Liver (tissue), 3 donors: ENCODE data around the gene KIRREL3.

Experiments used
- JUND ChIP-seq, 2 donors: IDR thresholded peaks; 2 replicates each; pipeline ENCODE4 v1.6.1; 2016; ENCODE audit warnings: antibody characterized with exemption in 2 of 2
- RXRA ChIP-seq, 2 donors: IDR thresholded peaks; 2 replicates each; pipeline ENCODE4 v1.6.1; 2017 to 2018; ENCODE audit warnings: antibody characterized with exemption in 2 of 2, mild to moderate bottlenecking in 1 of 2
- SP1 ChIP-seq: IDR thresholded peaks from 2 replicates; pipeline ENCODE4 v1.6.1; 2018; ENCODE audit warnings: antibody characterized with exemption, mild to moderate bottlenecking
- TF ChIP-seq, protein P1 (sequence below): fragments of 150-350 bp; IDR thresholded peaks from 2 replicates; pipeline ENCODE4 v1.5.1; 2017; ENCODE audit warnings: improper control_type of control experiment, low read depth, low read length; ENCODE audit not compliant: missing input control
- TF ChIP-seq, protein P2 (sequence below): IDR thresholded peaks from 2 replicates; pipeline ENCODE4 v1.6.1; 2016; ENCODE audit warnings: antibody characterized with exemption
- donor health status: healthy.
- donor health status: healthy.

DNA sequence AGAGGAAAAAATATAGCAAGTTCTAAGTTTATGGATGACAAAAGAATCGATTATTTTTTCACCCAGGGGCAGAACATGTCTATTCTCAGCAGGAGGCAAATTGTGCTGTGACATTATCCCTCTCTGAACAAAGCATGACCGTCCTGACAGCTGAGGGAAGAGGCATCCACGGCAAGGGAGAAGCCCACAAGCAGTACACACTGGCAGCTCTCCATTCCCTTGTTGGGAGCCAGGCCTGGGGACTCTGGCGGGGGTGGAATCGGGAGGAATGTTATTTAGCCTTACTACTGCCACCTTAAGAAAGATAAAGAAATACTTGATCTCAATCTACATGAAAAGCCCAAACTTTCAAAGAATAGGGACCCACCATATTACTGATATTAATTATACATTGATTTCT is 3.4 kb downstream of the KIRREL3 start:
- TF ChIP-seq, protein P1, sequence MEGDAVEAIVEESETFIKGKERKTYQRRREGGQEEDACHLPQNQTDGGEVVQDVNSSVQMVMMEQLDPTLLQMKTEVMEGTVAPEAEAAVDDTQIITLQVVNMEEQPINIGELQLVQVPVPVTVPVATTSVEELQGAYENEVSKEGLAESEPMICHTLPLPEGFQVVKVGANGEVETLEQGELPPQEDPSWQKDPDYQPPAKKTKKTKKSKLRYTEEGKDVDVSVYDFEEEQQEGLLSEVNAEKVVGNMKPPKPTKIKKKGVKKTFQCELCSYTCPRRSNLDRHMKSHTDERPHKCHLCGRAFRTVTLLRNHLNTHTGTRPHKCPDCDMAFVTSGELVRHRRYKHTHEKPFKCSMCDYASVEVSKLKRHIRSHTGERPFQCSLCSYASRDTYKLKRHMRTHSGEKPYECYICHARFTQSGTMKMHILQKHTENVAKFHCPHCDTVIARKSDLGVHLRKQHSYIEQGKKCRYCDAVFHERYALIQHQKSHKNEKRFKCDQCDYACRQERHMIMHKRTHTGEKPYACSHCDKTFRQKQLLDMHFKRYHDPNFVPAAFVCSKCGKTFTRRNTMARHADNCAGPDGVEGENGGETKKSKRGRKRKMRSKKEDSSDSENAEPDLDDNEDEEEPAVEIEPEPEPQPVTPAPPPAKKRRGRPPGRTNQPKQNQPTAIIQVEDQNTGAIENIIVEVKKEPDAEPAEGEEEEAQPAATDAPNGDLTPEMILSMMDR = no peak
- TF ChIP-seq, protein P2, sequence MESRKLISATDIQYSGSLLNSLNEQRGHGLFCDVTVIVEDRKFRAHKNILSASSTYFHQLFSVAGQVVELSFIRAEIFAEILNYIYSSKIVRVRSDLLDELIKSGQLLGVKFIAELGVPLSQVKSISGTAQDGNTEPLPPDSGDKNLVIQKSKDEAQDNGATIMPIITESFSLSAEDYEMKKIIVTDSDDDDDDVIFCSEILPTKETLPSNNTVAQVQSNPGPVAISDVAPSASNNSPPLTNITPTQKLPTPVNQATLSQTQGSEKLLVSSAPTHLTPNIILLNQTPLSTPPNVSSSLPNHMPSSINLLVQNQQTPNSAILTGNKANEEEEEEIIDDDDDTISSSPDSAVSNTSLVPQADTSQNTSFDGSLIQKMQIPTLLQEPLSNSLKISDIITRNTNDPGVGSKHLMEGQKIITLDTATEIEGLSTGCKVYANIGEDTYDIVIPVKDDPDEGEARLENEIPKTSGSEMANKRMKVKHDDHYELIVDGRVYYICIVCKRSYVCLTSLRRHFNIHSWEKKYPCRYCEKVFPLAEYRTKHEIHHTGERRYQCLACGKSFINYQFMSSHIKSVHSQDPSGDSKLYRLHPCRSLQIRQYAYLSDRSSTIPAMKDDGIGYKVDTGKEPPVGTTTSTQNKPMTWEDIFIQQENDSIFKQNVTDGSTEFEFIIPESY = no peak
- TF ChIP-seq SP1 = no peak
- TF ChIP-seq JUND (IDR thresholded peaks at IDR 0.05) = no peak
- TF ChIP-seq RXRA (IDR thresholded peaks at IDR 0.05) = no peak
